Measurements from ENCODE around the gene NPPB.

Gene NPPB

DNA sequence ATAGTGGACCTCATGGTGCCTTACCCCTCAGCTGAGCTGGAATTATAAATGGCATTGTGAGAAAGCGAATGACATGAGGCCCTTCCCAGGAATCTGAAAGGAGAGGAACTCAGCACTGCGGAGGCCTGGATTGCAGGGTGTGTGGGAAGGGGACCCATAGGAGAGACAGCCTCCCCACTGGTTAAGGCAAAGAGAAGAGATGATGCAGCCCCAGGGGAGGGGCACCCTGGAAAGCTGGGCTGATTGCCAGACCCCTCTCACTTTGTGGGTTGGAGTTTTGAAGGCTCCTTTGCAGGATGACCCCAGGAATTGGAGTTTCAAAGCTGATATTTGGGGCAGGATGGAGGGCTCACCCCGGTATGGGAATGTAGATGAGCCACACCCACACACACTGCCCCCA is 2.0 kb downstream of the NPPB start:
- no peak for DNase-seq

DNA sequence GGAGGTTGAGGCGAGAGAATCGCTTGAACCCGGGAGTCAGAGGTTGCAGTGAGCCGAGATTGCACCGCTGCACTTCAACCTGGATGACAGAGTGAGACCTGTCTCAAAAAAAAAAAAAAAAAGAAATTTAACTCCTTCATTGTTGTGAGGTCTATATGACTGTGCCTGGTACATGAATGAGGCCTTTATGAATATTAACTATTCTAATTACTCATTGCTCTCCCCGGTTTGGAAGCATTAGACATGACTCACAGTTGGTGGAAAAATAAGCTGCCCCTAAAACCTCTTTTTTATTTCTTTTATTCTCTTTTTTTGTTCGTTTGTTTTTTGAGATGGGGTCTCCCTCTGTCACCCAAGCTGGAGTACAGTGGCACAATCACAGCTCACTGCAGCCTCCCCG is 3.3 kb downstream of the NPPB start:
- DNase-seq: no peak

- no peak for DNase-seq
These were observed 4.2 kb downstream of the NPPB start for GRCh38 chr1:11854519-11854918.

DNA sequence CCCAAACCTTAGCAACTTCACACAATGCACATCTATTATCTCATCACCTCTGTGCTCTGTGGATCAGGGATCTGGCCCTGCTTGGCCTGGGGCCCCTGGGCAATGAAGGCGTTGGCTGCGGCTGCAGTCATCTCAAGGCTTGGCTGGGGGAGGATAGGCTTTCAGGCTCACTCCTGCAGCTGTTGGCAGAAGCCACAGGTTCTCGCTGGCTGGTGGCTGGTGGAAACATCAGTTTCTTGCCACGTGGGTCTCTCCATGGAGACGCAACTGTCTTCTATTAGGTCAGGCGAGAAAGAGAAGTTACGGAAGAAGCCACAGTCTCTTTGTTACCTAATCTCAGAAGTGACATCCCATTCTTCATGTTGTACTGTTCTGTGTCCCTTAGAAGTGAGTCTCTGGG is 7.6 kb downstream of the NPPB start:
- no peak for DNase-seq

DNA sequence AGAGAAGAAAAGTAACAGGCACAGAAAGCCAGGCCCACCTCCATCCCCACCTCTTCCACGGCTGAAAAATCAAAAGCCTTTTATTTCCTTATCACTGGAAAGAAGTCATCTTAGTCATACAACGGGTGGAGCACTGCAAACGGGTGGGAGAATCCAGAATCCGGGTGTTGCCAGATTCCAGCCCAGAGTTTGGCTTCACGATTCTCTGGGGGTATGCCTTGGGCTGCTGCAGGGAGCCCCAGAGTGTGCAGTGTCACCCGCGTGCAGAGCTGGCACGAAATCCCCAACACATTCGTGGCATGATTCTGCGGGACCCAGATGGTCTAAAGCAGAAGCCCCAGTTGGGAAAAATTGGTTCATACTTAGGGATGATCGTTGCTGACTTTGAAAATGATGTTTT is 8.6 kb downstream of the NPPB start:
- DNase-seq: no peak

DNA sequence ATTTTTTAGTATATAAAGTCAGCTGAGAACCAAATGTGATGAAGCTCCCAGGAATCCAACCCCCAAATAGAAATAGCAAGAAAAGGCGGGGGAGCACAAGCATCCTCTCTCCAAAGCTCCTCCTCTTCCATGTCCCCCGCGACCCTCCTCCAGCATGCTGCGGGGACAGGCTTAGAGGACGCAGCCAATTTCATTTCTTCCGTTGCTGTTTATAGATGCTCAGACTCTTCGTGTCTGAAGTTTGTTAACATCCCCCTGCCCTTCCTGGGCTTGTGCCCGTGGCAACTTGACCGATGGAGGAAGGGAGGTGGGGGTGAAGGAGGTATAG is 10.4 kb downstream of the NPPB start:
- DNase-seq: no peak

GRCh38 chr1:11847667-11848372 is 10.9 kb downstream of the NPPB start, which contains the start of gene NPPA:
NPPA (minus strand) TSS chr1:11847783; CDS start chr1:11847684, 99 bp downstream.
- no peak for DNase-seq

DNA sequence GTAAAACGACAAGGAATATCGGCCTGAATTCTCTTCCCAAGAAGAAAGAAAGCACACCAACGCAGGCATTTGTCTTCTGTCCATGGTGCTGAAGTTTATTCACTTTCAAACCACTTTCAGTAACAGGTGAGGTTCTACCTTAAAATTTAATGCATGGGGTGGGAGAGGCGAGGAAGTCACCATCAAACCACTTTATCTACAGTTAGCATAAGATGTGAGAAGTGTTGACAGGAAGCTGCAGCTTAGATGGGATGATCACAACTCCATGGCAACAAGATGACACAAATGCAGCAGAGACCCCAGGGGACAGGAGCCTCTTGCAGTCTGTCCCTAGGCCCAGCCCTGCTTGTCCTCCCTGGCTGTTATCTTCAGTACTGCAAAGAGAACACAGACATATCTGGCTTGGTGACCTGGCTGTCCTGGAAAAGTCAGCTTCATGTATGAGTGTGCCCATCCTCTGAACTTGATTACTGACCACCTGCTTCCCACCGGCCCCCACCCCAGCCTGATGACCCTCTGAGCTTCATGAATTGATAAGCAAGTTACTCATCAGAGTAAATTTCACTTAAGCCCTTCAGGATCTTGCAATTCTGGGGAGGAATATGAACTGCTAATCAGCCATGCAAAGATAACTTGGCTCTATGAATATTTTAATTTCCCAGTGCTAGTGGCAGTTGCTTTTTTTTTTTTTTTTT is 13.0 kb downstream of the NPPB start:
- peak in 1 of 2 donors; percentile 3 for DNase-seq

DNA sequence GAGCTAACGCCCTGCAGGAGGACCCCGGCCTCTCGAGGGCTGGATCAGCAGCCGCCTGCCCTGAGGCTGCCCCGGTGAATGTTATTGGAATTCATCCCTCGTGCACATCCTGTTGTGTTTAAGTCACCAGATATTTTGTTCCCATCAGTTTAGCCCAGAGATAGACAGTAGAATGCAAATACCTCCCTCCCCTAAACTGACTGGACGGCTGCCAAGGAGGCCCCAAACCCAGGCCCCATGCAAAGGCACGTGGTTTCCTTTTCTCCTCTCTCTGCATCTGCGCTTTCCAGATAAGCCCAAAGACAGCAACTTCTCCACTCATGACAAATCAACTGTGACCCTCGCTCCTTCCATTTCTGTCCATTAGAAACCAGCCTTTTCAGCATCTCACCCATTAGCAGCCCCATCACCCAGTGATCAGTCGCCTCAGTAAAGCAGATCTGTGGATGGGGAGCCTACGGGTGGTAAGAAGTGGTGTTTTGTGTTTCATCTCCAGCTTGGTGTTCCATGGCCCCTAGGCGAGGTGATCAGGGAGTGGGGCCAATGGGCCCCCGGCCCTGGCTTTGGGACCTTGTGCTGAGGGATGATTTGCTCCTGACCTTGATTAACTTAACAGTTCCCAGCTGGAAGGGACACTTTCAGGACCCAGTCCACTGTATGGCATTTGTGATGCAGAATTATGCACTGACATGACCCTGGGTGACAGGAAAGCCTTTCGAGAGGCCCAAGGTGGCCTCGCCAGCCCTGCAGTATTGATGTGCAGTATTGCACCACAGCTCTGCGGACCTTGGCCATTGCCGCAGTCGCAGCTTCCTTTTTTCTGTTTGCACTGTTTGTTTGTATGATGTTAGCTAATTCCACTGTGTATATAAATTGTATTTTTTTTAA is 16.3 kb downstream of the NPPB start:
- no peak for DNase-seq

- DNase-seq: no peak
These were observed 17.2 kb downstream of the NPPB start for GRCh38 chr1:11841245-11842153.

GRCh38 chr1:11839727-11840705 is 18.7 kb downstream of the NPPB start:
- no peak for DNase-seq

DNA sequence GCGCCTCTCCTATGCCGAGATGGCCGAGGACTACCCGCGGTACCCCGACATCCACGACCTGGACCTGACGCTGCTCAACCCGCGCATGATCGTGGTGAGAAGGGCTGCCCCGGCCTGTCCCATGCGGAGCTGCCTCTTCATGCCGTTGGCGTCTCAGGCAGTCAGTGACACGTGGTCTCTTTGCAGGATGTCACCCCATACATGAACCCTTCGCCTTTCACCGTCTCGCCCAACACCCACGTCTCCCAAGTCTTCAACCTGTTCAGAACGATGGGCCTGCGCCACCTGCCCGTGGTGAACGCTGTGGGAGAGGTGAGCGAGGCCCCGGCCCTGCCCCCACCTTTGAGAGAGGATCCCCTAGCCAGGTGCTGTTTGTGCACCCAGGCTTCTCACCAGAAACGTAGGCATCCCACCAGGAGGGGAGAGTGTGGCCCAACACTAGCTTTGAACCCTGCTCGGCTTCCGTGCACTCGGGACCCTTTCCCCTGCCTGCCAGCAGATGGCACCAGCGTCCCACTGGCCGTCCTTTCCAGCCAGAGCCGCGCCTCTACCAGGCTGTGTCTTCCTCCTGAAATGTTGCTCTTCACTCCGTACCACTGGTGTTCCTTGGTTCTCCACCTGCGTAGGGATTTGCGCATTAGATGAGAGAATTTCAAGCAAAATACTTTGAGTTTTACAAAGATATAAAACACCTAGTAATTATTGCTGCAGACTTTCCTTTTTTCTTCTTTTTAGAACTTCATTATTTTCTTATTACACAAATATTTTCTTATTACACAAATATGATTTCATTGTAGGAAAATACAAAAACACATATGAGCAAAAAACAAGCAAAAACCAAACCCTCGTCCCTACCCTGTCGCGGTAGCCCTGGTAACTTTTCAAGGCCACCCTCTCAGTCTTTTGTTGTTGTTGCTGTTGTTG is 20.1 kb downstream of the NPPB start:
- DNase-seq: peak; percentile 74 to 75

GRCh38 chr1:11837767-11838348 is 20.9 kb downstream of the NPPB start:
- DNase-seq: no peak

GRCh38 chr1:11836955-11837766 is 21.6 kb downstream of the NPPB start:
- DNase-seq: no peak

DNA sequence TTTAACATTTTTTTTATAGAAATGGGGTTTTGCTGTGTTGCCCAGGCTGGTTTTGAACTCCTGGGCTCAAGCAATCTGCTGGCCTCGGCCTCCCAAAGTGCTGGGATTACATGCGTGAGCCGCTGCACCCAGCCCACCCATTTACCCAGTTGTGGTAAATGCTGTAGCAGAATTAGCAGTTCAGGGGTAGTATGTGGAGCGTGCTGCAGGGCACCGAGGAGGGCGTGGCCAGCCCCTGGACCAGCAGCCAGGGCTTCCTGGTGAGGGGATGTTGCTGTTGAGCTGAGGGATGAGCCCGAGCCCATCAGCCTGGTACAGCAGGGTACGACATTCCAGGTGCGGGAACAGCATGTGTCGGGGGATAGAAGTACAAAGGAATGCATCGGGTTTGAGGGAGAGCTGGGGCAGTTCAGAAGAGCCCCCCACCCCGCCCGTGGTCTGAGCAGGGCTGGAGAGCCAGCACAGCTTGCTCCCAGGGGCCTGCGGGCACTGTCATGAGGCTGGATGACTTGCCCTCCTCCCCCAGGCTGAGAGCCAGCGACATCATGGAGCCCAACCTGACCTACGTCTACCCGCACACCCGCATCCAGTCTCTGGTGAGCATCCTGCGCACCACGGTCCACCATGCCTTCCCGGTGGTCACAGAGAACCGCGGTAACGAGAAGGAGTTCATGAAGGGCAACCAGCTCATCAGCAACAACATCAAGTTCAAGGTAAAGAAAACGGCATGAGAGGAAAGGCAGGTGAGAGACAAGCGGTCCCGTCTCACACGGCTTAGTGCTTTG is 23.1 kb downstream of the NPPB start:
- DNase-seq: no peak

GRCh38 chr1:11833900-11834299 is 24.8 kb downstream of the NPPB start:
- DNase-seq: no peak

DNA sequence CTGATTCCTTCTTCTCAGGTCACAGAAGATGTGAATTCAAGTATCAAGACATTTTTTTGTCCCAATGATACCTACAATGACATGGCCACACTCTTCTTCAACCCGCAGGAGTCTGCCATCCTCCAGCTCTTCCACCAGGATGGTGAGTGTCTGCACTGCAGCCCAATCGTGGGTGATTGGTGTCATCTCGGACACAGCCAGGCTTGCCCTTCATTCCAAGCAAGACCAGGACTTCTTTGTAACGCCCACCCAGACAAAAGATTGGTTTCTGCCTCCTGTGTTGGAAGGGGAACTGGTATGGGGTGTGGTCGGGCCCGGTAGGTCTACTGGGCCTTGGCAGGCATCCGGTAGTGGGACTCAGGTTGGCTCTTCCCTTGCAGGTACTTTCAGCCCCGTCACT is 25.2 kb downstream of the NPPB start:
- no peak for DNase-seq
